GM19395 (cell line): ENCODE measurements around the gene GALNT10.
A peak's percentile ranks its signal among the peaks of the same experiment; 100 is the strongest.

ENCODE experiments used
- ATAC-seq: cut with Tn5 transposase; IDR thresholded peaks from one replicate; pipeline ENCODE4 v1.9.1; 2021; ENCODE audit warnings: mild to moderate bottlenecking, moderate library complexity; ENCODE audit not compliant: unreplicated experiment

GALNT10 gene

GRCh38 chr5:154178661-154179060 lies 11.9 kb upstream of the GALNT10 start:
- ATAC-seq, result no peak

DNA sequence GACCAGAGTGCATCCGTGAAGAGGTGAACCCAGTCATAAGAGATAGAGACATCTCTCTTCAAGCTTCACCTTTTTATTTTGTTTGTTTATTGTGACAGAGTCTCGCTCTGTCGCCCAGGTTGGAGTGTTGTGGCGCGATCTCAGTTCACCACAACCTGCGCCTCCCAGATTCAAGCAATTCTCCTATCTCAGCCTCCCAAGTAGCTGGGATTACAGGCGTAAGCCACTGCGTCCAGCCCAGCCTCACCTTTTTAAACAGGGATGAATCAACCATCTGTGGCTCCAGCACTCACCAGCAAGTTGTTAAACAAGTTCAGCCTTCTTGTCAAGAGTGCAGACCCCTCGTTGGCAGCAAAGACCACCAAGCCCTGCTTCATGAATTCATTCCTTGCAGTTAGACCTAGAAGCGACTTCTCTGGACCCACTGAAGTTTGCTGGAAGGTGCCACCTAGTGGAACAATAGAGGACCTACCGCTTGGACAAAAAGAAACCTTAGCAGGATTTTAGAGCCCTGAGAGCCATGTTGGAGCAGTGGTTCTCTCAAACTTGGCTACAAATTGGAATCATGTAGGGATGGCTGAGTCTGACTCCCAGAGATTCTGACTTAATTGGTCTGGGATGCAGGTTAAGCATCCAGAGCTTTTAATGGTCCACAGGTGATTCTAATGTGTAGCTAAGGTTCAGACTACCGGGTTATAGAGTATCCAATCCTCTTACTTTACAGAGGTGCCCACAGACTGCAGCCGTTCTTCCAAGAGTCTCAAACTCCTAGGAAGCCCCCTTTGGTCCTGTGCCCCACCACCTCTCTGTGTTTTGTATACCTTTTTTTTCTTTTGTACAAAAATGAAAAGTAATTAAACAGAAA lies 10.5 kb upstream of the GALNT10 start:
- peak; percentile 92 for ATAC-seq

DNA sequence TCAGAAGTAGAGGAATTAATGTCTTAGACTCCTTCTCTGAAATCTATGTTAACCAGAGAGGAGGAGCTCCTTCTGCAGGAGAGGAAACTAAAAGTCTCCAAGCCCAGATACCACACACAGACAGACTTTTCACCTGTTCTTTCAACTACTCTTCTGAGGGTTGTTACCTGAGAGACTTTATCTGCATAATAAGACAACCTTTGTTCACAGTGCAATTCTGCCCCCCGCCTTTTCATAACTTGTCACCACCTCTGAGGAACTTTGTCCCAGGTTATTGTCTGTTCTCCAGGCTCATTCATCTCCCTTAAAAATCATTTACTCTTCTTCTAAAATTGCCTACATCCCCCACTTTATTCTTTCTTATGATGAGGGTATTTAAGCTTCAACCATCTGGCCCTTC lies 9.4 kb upstream of the GALNT10 start:
- no peak for ATAC-seq

DNA sequence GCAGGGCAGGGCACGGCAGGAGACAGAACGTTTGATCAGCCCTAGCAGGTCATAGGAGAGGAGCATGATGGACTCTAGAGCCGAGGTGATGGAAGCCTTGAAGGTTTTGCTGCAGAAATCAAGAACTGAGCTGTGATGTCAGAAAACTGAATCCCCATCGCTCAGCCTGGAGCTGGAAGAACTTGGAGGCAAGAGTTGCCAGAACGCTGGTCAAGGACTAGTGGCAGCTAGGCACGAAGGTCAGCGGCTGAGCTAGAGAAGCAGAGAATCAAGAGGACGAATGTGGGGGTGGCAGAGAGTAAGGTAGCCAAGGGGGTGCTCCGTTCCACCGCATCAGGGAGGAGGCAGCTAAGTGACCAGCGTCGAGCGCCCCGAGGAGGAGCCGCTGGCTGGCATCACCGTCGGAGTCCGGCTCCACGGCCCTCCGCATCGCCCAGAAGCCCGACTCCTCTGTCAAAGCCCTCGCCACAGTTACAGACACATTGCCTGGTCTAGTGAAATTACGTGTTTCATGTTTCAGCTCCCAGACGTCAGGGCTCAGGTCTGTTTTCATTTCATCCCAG lies 1.2 kb upstream of the GALNT10 start:
- ATAC-seq, result peak; percentile 8

DNA sequence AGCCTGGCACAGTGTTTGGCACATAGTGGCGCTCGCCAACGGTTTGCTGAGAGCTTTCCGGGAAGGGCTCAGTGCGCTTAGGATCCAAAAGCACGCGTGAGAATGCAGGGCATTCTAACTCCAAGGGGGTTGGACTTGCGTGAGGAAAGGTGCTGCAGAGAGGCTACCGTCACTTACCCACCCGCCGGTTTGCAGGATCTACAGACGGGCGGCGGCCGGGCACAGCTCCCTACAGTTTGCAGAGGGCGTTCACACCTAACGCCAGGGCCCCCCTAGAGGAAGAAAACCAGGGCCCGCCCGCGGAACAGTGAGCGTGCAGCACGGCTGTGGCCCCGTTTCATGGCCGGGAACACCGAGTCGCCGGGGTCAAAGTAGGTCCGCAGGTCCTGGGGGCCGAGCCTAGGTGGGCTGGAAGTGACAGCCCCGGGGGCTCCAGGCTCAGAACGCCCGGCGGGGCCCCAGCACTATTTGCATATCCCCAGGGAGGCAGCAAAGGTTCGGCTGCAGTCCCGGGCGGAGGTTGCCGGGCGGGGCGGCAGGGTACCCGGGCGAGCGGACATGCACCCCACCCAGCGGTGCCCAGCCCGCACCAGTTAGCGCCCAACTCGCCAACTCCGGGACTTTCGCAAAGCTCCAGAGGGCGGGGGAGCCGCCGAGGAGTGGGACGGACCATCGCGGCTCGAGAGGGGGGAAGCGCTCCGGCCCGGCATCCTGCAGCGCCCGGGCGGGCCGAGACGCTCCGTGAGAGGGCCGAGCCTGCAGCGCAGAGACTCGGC lies 526 bp upstream of the GALNT10 start:
- peak; percentile 82 for ATAC-seq

GRCh38 chr5:154191467-154192261 lies 1.1 kb downstream of the GALNT10 start:
- ATAC-seq, result no peak

DNA sequence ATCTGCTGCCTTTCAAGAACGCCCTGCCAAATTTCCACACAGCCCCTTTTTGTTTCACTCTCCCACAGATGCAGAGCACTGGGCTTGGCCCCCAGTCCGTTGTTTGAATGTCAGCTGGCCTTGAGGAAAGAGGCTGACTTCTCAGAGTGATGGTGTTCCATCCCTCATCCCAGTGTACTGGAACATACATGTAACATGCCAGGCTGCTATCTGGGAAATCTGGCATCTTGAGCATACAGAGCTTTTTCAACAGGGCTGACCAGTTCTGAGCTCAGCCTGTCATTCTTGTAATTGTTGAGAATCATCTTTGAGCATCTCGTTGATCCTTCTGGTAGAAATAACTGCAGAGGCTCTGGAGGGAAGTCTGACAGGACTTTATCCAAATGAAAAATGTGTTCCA lies 2.8 kb downstream of the GALNT10 start:
- no peak for ATAC-seq

DNA sequence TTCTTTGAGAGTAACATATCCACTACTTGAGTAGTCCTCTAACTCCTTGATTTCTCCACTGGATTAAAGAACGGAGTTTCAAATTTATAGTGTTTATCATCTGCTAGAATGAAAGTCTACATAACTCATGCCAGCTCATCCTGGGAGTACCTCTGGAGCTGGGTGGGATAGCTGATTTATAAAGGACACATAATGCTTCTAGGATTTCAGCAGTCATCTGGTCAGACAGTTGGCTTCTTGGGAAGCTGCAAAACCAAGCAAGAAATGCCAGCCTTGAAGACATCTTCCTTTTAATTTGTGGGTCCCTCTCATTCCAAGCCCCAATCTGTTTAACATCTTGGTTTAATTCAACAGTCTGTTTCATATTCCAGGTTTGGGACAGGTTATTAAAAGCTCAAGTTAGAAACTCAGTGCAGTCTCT lies 3.2 kb downstream of the GALNT10 start:
- ATAC-seq, result no peak

- ATAC-seq, result no peak
These were observed 4.1 kb downstream of the GALNT10 start for GRCh38 chr5:154194345-154195329.

DNA sequence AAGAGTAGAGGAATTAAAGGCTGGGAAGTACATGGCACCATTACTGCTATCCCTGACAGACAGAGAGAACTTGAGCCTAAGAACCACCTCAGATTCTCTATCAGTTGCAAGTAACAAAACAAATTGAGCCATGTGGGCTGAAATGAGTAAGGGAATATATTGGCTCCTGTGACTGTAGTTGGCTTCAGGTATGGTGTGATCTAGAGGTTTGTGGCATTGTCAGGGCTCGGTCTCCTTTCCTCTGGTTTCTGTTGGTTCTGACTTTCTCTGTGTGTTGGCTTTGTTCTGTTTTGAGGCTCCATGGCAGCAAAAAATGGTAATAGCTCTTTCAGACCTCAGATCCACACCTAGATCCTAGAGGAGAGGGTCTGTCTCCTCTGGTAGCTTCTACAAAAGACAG lies 5.7 kb downstream of the GALNT10 start:
- ATAC-seq, result no peak

- no peak for ATAC-seq
These were observed 6.6 kb downstream of the GALNT10 start for GRCh38 chr5:154196955-154197652.

GRCh38 chr5:154197801-154198491 lies 7.4 kb downstream of the GALNT10 start:
- ATAC-seq, result peak; percentile 33

- ATAC-seq, result no peak
These were observed 8.2 kb downstream of the GALNT10 start for GRCh38 chr5:154198611-154199230.

GRCh38 chr5:154199263-154199662 lies 8.7 kb downstream of the GALNT10 start:
- no peak for ATAC-seq

GRCh38 chr5:154199671-154200220 lies 9.2 kb downstream of the GALNT10 start:
- ATAC-seq, result no peak

- ATAC-seq, result no peak
These were observed 9.7 kb downstream of the GALNT10 start for GRCh38 chr5:154200221-154200620.

- no peak for ATAC-seq
These were observed 10.7 kb downstream of the GALNT10 start for GRCh38 chr5:154201108-154201769.
